ENCODE data around the gene DHX29.

The DHX29 gene

DNA sequence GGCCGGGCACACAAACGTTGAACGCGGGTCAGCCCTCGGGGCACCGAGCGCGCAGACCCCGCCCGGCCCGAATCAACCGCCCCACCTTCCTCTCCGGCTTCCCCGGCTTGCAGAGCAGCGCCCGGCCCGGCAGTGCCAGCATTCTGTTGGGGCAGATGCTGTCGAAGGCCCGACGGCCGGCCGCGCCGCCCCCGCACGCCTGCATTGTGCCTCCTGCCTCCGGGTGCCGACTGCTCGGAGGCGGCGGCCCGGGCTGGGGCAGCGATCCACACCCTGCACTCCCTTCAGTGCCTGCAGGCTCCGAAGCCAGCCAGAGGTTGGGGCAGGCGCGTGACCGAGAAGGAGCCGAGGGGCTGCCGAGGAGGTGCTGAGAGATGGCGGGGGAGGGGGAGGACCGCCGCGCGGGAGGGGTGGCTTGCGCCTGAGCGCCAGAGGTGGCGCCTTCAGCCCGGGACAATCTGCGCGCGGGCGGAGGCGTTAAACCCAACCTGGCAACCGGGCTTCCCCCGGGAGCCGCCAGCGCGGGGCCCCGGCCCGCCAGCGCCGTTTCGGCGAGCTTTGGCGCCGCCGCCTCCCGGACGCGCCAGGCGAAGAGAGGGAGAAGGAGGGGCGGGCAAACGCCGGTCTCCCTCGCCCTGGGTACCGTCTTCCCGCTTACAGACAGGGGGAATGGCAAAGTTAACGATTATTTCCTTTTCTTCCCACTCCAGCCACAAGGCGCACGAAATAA lies 80.4 kb downstream of the DHX29 start, which contains the start of gene MCIDAS:
Gene MCIDAS, minus strand, starts transcription at position 382 of the 730 bp plus-strand sequence. Its CDS starts 177 bp downstream, at position 205.
- Histone ChIP-seq H3K4me3 (ENCODE audit: low read length) (peak within 1 kb of the TSS; percentile 52), H3K9ac (ENCODE audit: low read length) (no peak within 1 kb of the TSS), H3K27ac (ENCODE audit: low read depth, low read length) (no peak within 1 kb of the TSS), H3K4me1 (ENCODE audit: control insufficient read depth, insufficient read depth, low read length) (peaks cover 8% of the 10 kb centered on the region), H3K36me3 (ENCODE audit: control insufficient read depth, insufficient read depth, low read length) (no peaks in the 10 kb centered on the region), H3K27me3 (ENCODE audit: control insufficient read depth, insufficient read depth, low read length) (peaks cover 76% of the 10 kb centered on the region)

DNA sequence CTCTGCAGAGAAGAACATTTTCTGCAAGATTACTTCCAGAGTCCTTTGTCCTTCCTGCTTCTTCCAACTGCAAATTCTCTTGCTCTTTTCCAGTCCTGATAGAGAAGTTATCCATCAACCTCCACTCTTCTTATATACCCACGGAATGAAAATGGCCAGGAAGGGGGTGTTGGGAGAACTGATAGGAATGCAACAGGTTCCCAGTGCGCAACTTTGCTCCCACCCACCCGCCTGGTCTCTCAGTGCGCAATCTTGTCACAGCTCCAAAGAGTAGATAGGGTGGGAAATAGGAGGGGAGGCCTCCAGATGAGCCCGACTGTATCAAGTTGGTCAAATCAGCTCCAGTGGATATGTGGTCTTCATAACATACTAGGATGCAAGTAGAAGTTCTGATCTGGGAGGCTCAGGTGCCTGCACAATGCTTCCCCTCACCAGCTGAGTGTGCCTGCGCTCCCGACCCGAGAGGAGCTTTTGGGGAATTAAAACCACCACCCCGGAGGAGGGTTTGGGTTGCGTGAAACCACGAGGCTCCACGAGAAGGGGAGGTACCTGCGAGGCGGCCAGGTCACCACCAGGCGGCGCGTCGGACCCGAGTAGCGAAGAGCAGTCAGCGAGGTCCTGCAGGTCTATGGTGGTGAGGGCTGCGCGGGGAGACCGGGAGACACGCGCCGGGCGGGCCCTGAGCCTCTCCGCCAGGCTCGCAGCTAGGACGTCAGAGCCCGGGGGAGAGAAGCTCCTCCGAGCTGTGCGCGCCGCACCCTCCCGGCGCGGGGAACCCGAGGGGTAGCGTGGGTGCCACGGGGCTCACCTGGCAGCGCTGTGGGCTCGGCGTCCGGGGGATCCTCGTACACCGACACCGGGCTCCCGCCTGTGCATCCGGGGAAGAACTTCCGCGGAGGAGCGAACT lies 81.2 kb downstream of the DHX29 start:
- H3K27me3 ChIP-seq (ENCODE audit: control insufficient read depth, insufficient read depth, low read length) = peaks cover 72% of the 10 kb centered on the region

DNA sequence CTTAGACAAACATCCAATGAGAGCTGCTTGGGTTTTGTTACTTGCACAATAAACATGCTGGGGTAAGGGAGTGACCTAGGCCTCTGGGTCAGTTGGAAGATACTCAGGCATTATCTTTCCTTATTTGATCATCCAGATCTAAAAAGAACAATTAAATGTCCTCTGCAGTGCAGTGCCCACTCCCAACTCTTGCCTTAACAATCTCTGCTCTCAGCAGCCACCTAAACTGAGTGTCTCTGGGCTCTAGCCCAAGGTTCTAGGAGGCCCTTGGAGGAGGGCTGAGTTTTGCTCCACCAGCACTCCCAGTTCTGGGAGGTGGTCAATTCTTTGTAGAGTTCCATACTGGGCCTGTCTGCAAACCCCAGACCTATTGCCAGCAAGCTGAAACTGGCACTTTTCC lies 82.1 kb downstream of the DHX29 start:
- Histone ChIP-seq H3K4me1 (ENCODE audit: control insufficient read depth, insufficient read depth, low read length) (peaks cover 2% of the 10 kb centered on the region), H3K9ac (ENCODE audit: low read length) (no peak overlapping the region), H3K36me3 (ENCODE audit: control insufficient read depth, insufficient read depth, low read length) (no peaks in the 10 kb centered on the region), H3K4me3 (ENCODE audit: low read length) (no peak overlapping the region), H3K27me3 (ENCODE audit: control insufficient read depth, insufficient read depth, low read length) (peaks cover 68% of the 10 kb centered on the region), H3K27ac (ENCODE audit: low read depth, low read length) (no peak overlapping the region)

More for the DNA sequence above, 81.2 kb downstream of the DHX29 start:
- Histone ChIP-seq H3K36me3 (ENCODE audit: control insufficient read depth, insufficient read depth, low read length) (no peaks in the 10 kb centered on the region), H3K4me3 (ENCODE audit: low read length) (peak overlapping the region; percentile 30), H3K27ac (ENCODE audit: low read depth, low read length) (no peak overlapping the region), H3K9ac (ENCODE audit: low read length) (no peak overlapping the region), H3K4me1 (ENCODE audit: control insufficient read depth, insufficient read depth, low read length) (peaks cover 6% of the 10 kb centered on the region)

DNA sequence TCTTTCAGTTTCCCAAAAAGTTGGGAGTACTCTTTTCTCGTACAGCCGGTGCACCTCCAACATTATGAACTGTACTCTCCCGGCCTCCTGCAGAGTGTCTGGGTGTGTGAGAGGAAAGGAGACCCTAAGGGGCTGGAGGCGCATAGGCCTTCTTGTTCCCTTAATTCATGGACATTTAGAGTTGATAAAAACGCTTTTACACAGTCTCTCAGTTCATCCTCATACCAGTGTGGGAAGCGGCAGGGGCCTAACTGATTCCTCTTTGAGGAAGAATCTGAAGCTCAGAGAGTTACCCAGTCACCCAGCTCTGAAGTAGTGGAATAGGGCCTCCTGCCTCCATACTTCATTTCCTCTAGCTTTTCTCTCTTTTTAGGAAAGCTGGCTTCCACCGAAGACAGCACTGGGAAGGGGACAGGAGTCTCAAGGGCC lies 83.7 kb downstream of the DHX29 start:
- no peak overlapping the region for H3K9ac ChIP-seq (ENCODE audit: low read length)
- no peak overlapping the region for H3K4me3 ChIP-seq (ENCODE audit: low read length)
- no peaks in the 10 kb centered on the region for H3K36me3 ChIP-seq (ENCODE audit: control insufficient read depth, insufficient read depth, low read length)
- H3K27me3 ChIP-seq (ENCODE audit: control insufficient read depth, insufficient read depth, low read length) = peaks cover 60% of the 10 kb centered on the region
- peaks cover 2% of the 10 kb centered on the region for H3K4me1 ChIP-seq (ENCODE audit: control insufficient read depth, insufficient read depth, low read length)
- no peak overlapping the region for H3K27ac ChIP-seq (ENCODE audit: low read depth, low read length)

DNA sequence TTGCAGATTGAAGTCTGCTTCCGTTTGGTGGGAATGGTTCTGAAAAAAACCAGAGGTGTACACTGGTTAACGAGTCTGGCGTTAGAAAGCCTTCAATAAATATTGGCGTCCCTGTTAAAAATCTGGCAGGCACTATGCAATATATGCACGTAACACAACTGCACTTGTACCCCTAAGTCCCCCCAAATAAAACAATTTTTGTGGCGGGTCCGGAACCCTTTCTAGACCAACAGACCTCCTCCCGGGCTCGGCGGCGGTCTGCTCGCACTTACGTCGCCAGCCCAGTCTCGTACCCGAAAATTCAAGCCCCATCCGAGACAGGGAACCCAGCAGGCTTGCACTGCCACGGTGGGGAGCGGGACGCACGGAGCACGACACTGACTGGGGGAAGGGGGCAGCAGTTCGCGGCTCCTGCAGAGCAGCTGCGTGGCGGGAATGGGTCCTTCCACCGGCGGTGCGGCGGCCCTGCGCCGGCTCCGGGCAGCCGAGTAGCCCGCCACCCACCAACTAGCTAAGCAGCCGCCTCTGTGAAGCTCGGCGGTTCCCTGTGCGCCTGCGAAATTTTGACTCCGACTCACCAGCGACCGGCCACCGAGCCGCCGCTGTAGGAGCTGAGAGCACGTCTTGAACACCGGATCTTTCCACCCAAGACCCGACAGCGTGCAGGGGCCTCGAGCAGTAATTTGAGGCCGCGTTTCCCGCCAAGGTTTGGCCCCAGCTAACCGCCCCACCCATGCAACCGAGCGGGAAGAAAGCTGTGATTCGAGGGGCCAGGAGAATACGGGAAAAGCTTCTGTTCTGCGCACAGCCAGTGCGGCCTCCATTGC lies 84.3 kb downstream of the DHX29 start:
- no peaks in the 10 kb centered on the region for H3K36me3 ChIP-seq (ENCODE audit: control insufficient read depth, insufficient read depth, low read length)
- H3K27me3 ChIP-seq (ENCODE audit: control insufficient read depth, insufficient read depth, low read length) = peaks cover 56% of the 10 kb centered on the region
- H3K4me3 ChIP-seq (ENCODE audit: low read length) = peak overlapping the region; percentile 12
- peaks cover 2% of the 10 kb centered on the region for H3K4me1 ChIP-seq (ENCODE audit: control insufficient read depth, insufficient read depth, low read length)
- no peak overlapping the region for H3K27ac ChIP-seq (ENCODE audit: low read depth, low read length)
- no peak overlapping the region for H3K9ac ChIP-seq (ENCODE audit: low read length)

DNA sequence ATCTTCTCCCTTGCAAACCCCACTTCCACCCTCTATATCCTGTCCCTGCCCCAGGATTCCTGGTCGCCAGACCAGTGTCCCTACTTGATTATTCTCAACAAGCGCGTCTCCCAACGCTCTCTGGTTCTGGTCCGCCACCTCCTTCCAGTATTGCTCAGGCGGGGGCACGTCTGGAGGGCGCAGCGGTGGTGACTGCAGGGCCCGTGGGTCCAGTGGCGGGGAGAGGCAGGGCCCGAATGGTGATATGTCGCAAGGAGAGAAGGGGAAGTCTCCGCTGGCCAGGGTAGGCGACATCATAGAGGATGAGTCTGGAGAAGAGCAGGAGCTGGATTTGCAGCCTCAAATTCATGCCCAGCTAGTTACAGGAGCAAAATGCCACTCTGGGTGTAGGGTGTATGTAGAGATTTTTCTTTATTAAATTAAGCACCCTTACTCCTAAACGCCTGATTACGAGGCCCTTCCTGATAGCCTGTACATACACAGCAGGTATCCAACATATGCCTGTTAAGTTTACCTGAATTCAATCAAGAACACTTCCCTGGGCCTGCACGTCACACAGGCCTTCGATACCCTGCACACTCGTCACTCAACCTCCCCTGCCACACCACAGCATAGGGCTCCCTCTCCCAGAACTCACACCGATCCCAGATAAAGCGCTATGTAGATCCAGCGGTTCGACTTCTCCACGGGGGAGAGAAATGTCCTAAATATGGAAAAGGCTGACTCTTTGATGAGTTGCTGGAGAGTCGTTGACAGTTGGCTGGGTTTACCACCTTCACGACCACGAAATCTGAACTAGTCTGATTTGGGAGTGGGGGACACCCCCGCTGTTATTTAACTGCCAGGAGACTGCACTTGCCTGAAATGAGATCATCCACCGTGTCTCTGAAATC lies 85.2 kb downstream of the DHX29 start:
- Histone ChIP-seq H3K4me3 (ENCODE audit: low read length) (no peak overlapping the region), H3K27ac (ENCODE audit: low read depth, low read length) (no peak overlapping the region), H3K36me3 (ENCODE audit: control insufficient read depth, insufficient read depth, low read length) (no peaks in the 10 kb centered on the region), H3K27me3 (ENCODE audit: control insufficient read depth, insufficient read depth, low read length) (peaks cover 51% of the 10 kb centered on the region), H3K9ac (ENCODE audit: low read length) (no peak overlapping the region), H3K4me1 (ENCODE audit: control insufficient read depth, insufficient read depth, low read length) (no peaks in the 10 kb centered on the region)

DNA sequence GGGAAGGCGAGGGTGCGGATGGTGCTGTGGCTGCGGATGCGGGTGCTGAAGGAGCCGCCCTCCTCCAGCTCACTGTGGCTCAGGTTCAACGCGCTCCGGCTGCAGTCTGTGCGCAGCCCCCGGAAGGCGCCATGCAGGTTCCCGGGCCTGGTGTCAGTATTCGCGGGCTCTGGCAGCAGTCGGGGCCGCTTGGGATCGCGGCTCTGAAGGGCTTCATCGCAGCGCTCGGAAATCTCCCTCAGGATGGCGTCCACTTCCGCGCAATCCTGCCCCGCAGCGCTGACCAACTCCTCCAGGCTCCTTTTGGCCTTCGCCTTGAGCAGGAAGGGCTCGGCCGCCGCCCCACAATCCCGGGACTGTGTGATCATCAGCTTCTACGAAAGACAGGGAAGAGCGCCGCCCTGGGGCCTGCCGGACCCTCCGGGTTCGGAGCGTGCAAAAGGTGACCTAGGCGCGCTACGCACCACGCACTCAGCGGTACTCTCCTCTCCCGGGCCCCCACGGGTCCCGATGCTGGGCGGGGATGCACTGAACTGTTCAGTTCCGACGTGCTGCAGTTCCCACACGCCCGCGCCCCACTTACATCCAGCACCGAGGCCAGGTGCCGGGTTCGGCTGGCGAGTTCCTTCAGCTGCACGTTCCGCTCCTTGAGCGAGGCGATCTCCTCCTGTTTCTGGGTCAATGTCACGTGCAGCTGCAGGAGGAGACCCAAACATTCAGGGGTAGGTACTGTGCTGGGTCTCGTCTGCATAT lies 86.9 kb downstream of the DHX29 start:
- Histone ChIP-seq H3K27me3 (ENCODE audit: control insufficient read depth, insufficient read depth, low read length) (peaks cover 35% of the 10 kb centered on the region), H3K27ac (ENCODE audit: low read depth, low read length) (no peak overlapping the region), H3K4me3 (ENCODE audit: low read length) (peak overlapping the region; percentile 57), H3K4me1 (ENCODE audit: control insufficient read depth, insufficient read depth, low read length) (no peaks in the 10 kb centered on the region), H3K9ac (ENCODE audit: low read length) (no peak overlapping the region), H3K36me3 (ENCODE audit: control insufficient read depth, insufficient read depth, low read length) (no peaks in the 10 kb centered on the region)

DNA sequence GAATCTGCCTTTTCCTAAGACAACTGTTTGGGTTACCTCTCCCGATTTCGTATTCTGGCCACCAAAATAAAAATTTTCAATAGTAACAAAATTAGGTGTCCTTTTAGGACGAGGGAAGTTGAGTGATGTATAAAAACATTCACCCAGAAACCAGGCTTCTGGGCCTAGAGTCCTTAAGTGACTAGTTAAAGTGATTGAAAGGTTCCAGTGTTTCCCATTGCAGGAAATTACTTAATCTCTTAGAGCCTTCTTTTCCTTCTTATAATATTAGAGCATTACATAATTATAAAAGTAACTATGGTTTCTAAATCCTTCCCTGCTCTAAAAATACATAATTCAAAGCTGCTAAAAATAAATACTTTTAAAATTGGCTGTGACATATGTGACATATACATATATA lies 87.7 kb downstream of the DHX29 start:
- H3K27ac ChIP-seq (ENCODE audit: low read depth, low read length) = no peak overlapping the region
- H3K9ac ChIP-seq (ENCODE audit: low read length) = no peak overlapping the region
- H3K4me3 ChIP-seq (ENCODE audit: low read length) = no peak overlapping the region
- H3K4me1 ChIP-seq (ENCODE audit: control insufficient read depth, insufficient read depth, low read length) = no peaks in the 10 kb centered on the region
- no peaks in the 10 kb centered on the region for H3K36me3 ChIP-seq (ENCODE audit: control insufficient read depth, insufficient read depth, low read length)
- H3K27me3 ChIP-seq (ENCODE audit: control insufficient read depth, insufficient read depth, low read length) = peaks cover 28% of the 10 kb centered on the region

DNA sequence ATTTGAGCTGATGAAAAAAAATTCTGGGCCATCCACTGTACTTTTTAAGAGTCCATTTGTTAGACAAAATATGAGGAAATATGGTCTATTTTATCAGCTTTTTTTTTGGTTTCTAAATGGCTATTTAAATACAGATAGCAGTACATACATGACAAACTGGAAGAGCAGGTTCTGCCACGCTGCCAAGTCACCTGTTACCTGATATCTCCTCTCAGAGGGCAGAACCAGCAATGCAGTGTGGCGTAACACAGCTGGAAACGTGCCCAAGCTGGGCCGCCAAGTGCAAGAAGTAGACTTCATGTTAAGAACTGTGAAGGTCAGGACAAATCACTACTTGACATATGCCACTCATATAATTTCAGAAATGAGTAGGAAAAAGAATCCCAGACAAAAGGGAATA lies 88.5 kb downstream of the DHX29 start:
- H3K36me3 ChIP-seq (ENCODE audit: control insufficient read depth, insufficient read depth, low read length) = no peaks in the 10 kb centered on the region
- H3K4me3 ChIP-seq (ENCODE audit: low read length) = no peak overlapping the region
- H3K27me3 ChIP-seq (ENCODE audit: control insufficient read depth, insufficient read depth, low read length) = peaks cover 22% of the 10 kb centered on the region
- no peaks in the 10 kb centered on the region for H3K4me1 ChIP-seq (ENCODE audit: control insufficient read depth, insufficient read depth, low read length)
- no peak overlapping the region for H3K9ac ChIP-seq (ENCODE audit: low read length)
- H3K27ac ChIP-seq (ENCODE audit: low read depth, low read length) = no peak overlapping the region

DNA sequence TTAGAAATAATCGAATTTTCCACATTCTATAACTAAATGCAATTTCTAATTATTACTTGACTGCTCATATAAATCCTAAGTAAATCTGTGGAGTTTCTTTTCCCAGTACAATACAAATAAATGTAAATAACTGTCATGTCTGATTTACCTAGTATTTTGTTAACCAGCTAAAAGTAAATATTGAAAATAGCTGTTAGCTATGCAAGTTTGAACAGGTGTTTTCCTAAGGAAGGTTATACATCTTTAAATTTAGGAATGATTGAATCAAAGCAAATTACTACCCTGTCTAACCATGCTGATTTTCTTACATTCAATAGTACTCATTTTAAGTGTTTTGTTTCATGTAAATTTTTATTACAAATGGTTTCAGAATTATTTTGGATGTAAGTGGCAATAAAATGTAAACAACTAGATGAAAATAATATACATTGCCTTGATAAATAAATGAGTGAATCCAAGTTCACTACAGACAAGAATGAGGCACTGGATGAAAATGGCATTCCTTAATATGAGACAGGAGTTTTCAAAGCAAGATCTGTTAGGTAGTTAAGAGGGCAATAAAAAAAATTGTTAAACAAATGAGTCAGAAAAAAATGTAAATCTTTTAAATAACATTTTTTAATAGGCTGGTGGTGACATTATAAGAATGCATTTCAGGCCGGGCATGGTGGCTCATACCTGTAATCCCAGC lies 96.2 kb downstream of the DHX29 start:
- Histone ChIP-seq H3K27ac (ENCODE audit: low read depth, low read length) (no peak overlapping the region), H3K27me3 (ENCODE audit: control insufficient read depth, insufficient read depth, low read length) (no peaks in the 10 kb centered on the region), H3K4me1 (ENCODE audit: control insufficient read depth, insufficient read depth, low read length) (no peaks in the 10 kb centered on the region), H3K9ac (ENCODE audit: low read length) (no peak overlapping the region), H3K4me3 (ENCODE audit: low read length) (no peak overlapping the region), H3K36me3 (ENCODE audit: control insufficient read depth, insufficient read depth, low read length) (no peaks in the 10 kb centered on the region)
